GM19025 (cell line): ENCODE data around the gene ACTBL2.
"Not testable (repeated sequence)": the region's sequence is repeated elsewhere in the genome, so short reads cannot be mapped to it uniquely, and the experiment has no call there.

Source experiments
- ATAC-seq: cut with Tn5 transposase; IDR thresholded peaks from one replicate; pipeline ENCODE4 v1.9.1; 2021; ENCODE audit warnings: mild to moderate bottlenecking, low read depth, moderate library complexity; ENCODE audit not compliant: unreplicated experiment

The ACTBL2 gene

DNA sequence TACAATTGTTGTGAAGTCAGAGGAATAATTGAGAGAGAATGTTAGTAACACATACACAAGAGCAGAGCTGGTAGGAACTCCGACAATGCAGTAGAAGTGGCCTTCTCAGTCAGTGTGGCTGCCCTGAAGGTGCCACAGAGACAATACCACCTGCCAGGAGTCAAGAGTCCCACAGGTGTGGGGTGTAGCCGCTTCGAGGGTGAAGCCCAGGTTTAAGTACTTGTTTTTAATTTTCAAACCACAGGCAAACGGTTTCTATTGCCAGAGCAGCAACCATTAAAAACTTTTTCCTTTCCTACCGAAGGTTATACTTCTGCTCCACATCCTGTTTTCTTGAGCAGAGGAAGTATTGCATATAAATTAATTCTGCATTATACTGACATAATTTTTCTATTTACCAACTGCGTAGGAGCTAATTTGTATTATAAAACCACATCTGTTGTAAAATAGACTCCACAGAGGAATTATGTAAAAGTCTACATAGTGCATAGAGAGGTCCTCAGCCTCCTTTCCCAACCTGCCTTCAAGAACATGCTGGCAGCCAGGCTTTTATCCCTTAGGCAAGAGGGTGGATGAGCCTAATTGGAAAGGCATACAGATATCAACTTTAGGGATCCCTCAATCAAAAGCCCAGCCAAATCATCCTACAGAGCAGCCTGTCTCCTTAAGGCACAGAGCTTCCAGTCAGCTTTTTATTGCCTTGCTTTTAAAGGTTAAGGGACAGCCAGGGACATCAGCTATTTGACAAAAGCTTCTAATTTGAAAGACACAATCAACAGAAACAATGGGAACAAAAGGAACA lies 12.9 kb upstream of the ACTBL2 start:
- ATAC-seq, result no peak

DNA sequence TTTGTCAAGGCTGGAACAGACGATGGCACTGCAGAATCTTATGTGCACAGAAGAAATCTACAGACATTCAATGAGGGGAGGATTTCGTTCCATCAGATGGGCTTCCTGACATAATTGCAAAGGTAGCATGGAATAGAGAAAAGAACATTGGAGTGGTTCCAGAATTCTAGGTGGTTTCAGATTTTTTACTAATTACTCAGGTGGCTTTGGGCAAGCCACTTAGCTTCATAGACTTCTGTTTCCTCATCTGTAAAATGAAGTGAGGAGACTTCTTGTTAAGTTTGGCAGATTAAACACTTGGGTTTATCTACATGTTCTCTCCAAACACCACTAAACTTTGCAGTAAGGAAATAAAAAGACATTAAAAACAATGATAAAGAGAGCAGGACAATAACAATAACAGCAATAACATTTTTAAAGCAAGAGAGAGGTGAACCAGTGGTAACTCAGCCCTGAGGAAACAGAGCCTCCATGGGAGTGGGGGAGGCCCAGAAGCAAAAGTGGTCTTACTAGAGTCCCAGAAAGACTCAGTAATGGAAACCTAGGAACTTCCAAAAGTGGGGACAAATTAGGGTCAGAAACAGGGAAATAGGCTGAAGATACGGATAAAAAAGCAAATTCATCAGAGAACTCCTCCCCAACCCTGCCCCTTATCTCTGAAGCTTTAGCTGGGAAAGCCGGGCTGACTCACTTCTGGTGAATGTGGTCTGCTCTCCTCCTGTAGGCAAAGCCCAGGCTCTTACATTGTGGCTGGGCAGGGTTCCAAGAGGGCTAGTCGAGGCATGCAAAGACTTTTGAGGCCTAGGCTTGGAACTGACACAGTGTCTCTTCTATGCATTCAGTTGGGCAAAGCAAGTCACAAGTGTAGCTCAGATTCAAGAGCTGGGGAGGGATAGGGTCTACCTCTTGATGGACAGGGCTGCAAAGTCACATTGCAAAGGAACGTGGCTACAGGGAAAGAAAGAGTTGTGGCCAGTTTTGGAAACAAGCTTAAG lies 11.8 kb upstream of the ACTBL2 start:
- peak; percentile 35 for ATAC-seq

DNA sequence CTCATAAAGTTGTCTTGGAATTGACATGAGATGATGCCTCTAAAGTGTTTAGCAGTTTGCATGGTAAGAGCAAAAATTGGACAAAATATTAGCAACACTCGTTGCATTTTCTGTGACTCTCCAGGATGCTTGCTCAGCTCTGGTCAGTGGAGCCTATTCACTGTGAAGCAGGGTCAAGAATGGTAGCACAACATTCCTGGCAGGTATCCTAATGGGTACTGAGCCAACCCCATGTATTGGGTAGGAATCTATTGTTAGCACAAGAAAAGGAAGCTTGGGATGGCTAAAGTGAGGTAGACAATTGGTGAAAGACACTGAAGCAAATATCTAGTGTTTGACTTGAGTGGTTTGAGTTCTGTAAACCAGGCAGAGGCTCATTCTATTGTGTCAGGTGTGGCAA lies 10.4 kb upstream of the ACTBL2 start:
- no peak for ATAC-seq

DNA sequence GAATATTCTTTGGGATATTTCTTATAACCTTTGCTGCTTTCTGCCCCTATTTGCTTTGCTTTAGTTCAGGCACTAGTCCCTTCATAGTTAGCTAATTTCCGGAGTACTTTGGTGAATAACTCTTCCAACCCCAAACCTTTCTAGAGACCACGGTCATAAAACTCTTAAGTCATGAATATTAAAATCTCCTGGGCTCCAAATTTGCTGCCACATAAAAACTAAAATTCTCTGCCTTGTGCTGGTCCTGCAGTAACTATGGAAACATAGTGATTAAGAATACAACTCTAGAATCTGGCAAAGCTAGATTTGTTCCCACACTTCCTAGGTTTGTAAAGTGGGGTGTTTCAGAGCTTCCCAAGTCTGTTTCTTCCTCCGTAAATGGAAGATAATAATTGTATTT lies 10.0 kb upstream of the ACTBL2 start:
- no peak for ATAC-seq

DNA sequence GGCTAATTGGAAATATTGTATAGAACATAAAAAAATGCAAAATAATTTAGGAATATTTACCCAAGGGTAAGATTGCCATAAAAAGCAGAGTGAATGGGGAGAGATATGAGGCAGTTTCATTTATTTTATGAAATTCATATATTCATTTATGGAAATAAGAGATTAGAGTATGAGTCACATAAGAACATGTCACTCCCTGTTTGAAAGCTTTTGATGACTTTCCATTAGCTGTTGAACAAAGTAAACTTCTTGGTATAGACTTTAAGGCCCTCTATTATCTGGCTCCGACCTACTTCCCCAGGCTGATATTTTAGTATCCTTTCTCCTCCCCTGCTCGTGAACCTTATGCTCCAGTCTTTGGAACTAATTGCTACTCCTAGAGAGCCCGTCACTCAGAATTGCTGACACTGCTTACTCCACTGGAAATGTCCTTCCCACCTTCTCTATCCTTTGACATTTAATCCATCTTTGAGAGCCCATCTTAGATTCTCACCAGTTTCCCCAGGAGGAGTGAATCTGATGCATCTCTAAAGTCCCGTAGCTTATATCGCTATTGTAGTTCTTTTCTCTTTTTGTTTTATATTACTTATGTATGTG lies 8.9 kb upstream of the ACTBL2 start:
- ATAC-seq, result no peak

DNA sequence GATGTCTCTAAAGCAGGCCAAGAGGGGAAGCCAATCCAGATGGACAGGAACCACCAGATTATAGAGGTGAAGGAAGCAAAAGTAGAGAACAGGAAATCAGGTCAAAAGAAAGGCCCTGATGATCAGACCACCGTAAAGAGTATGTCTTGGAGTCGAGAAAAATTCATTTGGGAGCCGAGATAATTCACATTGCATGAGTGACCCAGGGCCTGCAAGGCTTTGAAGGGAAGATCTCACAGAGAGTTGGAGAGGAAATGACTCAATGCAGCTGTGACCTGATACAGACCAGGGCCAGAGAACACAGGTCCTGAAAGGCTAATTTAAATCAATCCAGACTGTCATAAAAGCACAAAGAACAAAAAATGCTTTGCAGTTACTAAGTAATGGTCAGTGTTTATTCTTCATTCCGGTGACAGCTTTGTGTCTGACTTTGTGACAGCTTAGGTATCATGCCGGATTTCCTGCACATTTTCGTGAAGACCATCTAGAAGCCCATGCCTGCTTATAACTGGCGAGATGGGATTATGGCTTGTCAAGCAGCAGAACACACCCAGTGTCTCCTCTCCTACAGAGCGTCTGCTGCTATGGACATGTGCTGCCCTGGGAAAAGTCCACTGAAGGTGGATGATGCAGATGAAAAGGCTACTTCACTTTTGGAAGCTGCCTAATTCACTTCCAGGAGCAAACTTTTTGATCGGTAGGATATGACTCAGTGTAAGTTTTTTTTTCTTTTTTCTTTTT lies 5.8 kb upstream of the ACTBL2 start:
- ATAC-seq, result no peak

DNA sequence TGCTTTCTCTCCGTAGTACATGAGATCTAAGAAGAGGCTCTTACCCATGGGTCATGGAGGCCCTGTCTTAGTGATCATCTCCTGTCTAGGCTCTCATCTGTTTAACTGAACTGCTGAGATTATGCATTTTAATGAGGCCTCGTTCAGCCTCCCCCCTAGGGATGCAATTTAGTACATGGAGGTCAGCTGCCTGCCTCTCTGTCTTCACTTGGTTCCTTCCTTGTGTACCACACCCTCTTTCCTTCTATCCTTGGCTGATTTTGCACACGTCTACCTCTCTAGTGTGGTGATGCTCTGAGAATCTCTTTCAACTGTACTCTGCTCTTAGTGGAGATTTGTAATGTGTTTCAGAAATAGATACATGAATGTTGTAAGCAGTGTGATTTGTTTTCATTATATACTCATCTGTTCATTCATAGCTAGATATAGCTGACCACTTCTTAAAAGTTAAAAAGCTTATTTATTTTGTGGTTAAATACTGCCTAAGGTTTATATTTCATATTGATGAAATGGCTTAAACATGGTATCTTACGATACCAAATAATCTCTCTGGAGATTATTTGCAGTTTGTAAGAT lies 3.5 kb upstream of the ACTBL2 start:
- no peak for ATAC-seq

DNA sequence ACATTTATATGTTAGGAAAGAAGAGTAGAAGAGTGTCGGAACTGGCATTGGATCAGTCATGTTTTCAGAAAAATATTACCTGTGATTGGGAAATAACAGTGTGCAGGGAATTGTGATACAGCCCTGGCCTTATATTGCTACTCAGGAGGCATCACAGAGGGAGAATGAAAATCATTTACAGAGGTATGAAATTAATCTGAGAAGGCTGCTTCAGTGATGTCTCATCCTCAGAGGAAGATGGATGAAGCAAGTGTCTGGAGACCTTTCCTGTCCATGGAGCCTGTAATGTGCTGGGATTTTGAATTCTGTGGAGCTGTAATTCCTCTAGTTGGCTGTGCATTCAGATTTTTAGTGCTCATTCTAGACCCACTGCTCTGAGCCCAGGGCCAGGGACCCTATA lies 3.8 kb downstream of the ACTBL2 start:
- ATAC-seq, result no peak

DNA sequence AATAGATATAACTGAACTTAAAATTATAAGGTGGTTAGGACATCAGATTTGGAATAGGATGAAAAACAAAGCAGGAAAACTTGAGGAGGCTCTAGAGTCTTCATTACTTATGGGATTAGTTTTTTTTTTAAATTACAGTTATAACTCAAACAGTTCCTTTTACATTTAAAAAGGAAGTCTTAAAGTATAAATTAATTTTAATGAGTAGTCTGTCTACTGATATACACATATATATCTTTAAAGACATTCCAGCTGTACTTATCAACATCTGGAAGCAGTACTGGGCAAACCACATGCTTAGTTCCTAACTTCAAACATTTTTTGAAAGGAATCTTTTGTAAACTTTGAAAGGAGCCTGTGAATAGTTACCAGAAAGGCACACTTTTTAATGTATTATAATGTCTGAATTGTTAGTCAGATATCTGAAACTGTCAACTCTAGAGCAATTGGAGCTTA lies 6.0 kb downstream of the ACTBL2 start:
- ATAC-seq, result no peak

DNA sequence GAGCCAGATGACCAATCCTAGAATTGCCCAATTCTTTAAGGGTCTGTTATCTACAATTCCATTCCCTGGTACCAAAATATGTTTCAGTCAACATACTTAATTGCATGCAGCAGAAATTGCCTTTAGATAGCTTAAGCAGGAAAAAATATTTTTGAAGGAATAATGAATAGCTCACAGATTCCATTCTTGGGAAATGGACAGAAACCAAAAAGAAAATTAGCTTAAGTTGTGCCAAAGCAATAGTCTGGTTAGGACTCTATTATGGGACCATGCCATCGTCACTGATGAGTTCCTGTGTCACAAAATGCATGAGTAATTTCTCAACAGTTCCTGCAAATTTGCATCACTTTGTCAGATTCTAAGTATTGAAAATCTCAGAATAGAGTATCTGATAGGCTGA lies 12.3 kb downstream of the ACTBL2 start:
- ATAC-seq, result no peak

DNA sequence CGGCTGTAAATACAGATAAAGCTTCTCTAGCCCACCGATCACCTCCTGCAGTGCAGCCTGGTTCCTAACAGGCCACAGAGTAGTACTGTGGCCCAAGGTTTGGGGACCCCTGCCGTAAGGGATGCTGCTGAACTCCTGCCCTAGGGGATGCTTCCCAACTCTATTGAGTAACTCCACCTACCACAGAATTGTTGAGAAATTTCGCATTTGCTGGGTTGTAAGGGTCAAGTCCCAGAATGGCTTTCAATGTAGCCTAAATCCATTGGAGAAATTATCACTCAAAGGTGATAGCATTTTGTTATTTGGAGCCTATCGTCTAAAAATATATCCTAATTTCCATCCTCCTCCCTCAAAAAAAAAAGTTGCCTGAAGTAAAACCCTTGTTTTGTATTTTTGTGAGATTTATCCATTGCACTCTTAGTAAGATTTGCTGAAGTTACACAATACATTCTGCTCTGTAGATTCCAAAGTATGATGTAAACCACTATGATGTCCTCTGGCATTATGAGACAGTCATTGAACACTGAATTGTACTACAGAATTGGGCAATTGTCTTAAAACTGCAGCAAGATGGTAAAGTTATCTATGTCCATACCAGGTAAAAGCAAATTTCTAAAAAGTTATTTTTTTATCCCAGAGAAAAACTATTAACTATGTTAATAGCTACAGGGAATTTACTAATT lies 14.0 kb downstream of the ACTBL2 start:
- no peak for ATAC-seq

DNA sequence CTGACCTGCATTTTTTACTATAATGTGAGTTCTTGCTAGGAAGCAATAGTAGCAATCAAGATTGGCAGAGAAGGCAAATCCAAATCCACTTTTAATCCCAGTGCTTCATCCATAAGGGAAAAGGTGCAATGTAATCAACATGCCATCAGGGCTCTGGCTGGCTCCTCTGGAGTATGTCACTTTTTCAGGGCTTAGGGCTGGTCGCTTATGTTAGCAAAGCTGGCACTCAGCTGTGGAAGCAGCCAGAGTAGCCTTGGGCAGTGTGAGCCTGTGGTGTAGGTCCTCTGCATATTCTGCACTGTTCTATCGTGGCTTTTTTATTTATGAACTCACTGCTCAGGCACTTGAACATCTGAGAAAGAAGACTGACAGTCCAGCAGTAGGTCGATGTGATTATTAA lies 16.1 kb downstream of the ACTBL2 start:
- ATAC-seq, result no peak

DNA sequence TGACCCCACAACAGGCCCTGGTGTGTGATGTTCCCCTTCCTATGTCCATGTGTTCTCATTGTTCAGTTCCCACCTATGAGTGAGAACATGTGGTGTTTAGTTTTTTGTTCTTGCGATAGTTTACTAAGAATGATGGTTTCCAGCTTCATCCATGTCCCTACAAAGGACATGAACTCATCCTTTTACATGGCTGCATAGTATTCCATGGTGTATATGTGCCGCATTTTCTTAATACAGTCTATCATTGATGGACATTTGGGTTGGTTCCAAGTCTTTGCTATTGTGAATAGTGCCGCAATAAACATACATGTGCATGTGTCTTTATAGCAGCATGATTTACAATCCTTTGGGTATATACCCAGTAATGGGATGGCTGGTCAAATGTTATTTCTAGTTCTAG lies 22.6 kb downstream of the ACTBL2 start:
- ATAC-seq, result not testable (repeated sequence)

DNA sequence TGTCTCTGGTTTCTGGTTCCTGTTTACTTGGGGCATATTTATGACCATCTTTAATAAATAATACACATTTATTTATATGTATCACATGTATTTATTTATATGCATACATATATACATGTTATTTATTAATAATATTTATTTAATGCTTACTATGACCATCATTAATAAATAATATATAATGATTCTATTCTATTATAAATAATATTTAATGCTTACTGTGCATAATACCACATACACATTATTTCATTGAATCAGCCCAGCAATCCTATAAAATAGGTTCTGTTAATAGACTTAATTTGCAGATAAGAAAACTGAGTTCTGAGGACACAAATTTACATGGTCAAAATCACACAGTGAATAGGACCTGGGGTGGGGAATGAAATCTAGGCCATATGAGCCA lies 24.2 kb downstream of the ACTBL2 start:
- ATAC-seq, result no peak

DNA sequence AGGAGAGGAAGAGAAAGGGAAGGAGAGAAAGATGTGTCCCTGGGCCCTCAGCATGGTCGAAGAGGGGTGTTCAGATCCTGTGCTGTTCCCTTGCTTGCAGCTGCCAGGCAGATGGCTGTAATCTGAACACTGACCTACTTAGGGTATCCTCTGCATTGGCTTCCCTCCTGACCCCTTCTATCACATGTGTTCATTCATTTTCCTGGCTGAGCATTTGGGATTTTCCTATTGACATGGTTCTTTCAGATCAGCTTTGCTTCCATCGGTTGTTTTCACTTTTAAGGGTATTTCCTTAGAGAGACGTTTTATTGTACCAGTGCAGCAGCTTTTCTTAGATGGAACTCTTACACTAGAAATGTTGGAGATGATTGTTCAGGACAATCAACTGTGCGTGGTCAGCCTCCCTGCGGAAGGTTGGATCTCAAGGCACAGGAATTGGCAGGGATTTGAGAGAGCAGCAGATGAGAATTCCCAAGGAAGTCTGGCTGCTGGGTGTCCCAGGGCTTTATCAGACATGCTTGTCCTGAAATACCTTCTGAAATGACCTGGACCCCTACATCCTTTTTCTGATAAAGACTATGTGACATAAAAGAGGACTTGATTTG lies 26.0 kb downstream of the ACTBL2 start:
- no peak for ATAC-seq

DNA sequence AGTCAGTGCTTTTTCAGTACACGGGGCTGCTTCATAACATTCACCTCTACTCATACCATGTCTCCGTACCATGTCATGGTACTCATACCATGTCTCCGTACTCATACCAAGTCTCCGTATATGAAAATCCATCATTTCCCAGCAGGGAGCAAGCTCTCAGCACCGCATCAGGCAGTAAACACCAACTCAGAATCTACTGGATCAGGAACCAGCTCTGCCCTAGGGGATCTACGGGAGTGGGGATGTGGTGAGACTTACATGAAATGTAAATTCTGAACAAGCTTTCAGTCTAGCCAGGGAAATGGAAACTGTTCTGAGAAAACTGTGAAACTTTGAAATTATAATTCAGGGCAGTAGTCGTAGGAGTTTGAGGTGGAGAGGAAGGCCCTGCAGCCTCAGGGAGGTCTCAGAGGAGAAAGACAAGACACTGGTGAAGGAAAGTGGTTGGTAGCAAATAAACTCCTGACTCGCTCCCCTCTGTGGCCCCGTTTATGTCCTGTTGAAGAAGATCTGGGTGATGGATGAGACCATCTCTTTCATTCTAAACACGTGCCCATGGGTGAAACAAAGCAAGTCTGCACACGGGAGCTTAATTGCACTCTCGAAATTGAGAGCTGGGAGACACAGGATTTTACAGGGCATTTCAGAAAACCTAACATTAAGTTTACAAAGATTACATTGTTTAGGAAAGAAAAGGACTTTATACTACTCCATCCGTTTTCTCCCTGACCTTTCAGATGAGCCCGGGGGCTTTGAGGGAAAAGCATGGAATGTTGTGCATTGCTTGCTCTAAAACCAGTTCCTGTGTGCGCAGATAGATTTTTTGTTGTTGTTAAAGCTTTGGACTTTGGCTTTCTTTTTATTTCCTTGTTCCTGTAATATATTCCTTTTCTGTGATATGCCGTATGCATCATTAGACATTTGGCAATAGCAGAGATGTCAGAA lies 26.8 kb downstream of the ACTBL2 start:
- ATAC-seq, result no peak

DNA sequence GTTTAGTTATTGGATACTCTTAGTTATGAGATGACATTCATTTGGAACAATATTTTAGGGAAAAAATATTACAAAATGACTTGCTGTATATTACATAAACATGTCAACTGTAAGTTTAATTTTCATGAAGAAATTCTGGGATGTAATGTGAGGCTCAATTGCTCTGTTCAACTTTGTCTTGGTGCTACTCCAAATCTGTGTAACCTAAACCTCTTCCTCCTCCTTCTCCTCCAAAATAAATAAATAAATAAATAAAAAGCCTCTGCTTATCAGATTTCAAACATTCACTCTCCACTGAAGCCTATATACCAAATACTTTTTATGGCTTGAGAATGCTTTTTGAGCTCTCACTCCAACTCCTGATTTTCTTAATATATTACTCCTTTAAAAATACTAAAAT lies 27.7 kb downstream of the ACTBL2 start:
- ATAC-seq, result no peak

DNA sequence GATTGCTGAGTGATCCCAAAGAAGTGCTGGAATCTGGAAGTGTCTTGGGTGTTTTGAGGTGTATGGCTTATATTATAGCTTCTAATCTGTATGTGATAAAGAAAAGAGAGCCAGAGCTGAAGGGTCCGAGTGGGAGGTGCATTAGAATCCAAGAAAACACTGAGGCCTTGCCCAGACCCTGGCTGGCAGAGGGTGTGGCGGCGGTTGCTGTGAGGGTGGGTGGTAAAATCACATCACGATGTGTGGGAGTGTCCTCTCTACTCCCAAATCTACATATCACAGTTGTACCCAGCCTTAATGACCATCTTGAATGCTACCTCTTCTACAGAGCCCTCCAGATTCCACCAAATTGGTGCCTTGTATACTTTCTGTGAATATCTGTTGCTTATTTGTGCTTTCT lies 28.9 kb downstream of the ACTBL2 start:
- ATAC-seq, result no peak
